SK-N-SH (cell line): ENCODE data around the gene COL25A1. TPM values are rescaled to one million over a fixed set of nuclear protein-coding genes. Genes with fewer than 3 reads are reported as not detected.

Experiments
- CTCF ChIA-PET: fragments of 300-600, 350-600 bp; formaldehyde crosslinking; extraction: SDS; loops from one replicate; lab custom pipeline; 2021; lab: Yijun Ruan, JAX
- POLR2A ChIA-PET: fragments of 350-600 bp; sonication (Branson Sonifier 250); formaldehyde crosslinking; extraction: SDS; loops from one replicate; lab custom pipeline; 2020; ENCODE audit warnings: antibody characterized with exemption, inconsistent platforms; lab: Yijun Ruan, JAX
- DNase-seq: peaks from one replicate; pipeline ENCODE4 v3.0.0; 2012
- H2AFZ ChIP-seq: fragments of 200-600 bp; sonication (generic); 2 replicates; pipeline ENCODE4 v1.8.1; 2016; ENCODE audit warnings: antibody characterized with exemption, mild to moderate bottlenecking, low read depth
- H3F3A ChIP-seq: fragments of 200-600 bp; sonication (generic); replicated peaks from 2 replicates; pipeline ENCODE3; 2016; ENCODE audit warnings: antibody characterized with exemption, mild to moderate bottlenecking; ENCODE audit not compliant: insufficient read depth
- H3K27ac ChIP-seq, 2 experiments: fragments of 200-500 bp in 1 of 2; fragments of 200-600 bp in 1 of 2; sonication (Bioruptor generic) in 1 of 2; sonication (generic), shearing (Covaris generic) in 1 of 2; 2 replicates each; pipeline versions ENCODE4 v1.5.1 to v1.6.1; 2014 to 2016; ENCODE audit warnings: low read depth in 2 of 2, inconsistent platforms in 1 of 2, low read length in 1 of 2, mild to moderate bottlenecking in 1 of 2, mixed read lengths in 1 of 2
- H3K27me3 ChIP-seq: fragments of 200-600 bp; sonication (generic), shearing (Covaris generic); 2 replicates; pipeline ENCODE4 v1.6.1; 2016; ENCODE audit warnings: mixed run types; ENCODE audit not compliant: insufficient read depth
- H3K36me3 ChIP-seq, 2 experiments: fragments of 200-500 bp in 1 of 2; fragments of 200-600 bp in 1 of 2; sonication (Bioruptor generic) in 1 of 2; sonication (generic) in 1 of 2; replicated peaks in 1 of 2; 2 replicates each; pipeline versions ENCODE3 to v1.5.1; 2014 to 2016; ENCODE audit warnings: low read length in 1 of 2, mild to moderate bottlenecking in 1 of 2; ENCODE audit not compliant: insufficient read depth in 2 of 2, control insufficient read depth in 1 of 2
- H3K4me1 ChIP-seq, 2 experiments: fragments of 200-500 bp in 1 of 2; fragments of 200-600 bp in 1 of 2; sonication (Bioruptor generic) in 1 of 2; sonication (generic), shearing (Covaris generic) in 1 of 2; 2 replicates each; pipeline versions ENCODE4 v1.5.1 to v1.6.1; 2014 to 2016; ENCODE audit warnings: low read depth in 1 of 2, low read length in 1 of 2, mixed run types in 1 of 2; ENCODE audit not compliant: insufficient read depth in 2 of 2, control insufficient read depth in 1 of 2
- H3K4me2 ChIP-seq: fragments of 200-600 bp; sonication (generic), shearing (Covaris generic); 2 replicates; pipeline ENCODE4 v1.6.1; 2017; ENCODE audit warnings: mixed run types
- H3K4me3 ChIP-seq, 2 experiments: fragments of 200-500 bp in 1 of 2; fragments of 200-600 bp in 1 of 2; sonication (Bioruptor generic) in 1 of 2; sonication (generic), shearing (Covaris generic) in 1 of 2; 2 replicates each; pipeline versions ENCODE4 v1.5.1 to v1.8.1; 2014 to 2016; ENCODE audit warnings: low read depth in 2 of 2, inconsistent platforms in 1 of 2, low read length in 1 of 2, mild to moderate bottlenecking in 1 of 2, mixed read lengths in 1 of 2, moderate library complexity in 1 of 2
- H3K79me2 ChIP-seq: fragments of 200-600 bp; sonication (generic); 2 replicates; pipeline ENCODE4 v1.8.1; 2017; ENCODE audit warnings: mild to moderate bottlenecking; ENCODE audit not compliant: insufficient read depth
- H3K9ac ChIP-seq: fragments of 200-600 bp; sonication (generic); 2 replicates; pipeline ENCODE4 v1.6.1; 2017; ENCODE audit warnings: mixed run types
- H3K9me2 ChIP-seq: fragments of 200-600 bp; sonication (generic); 2 replicates; pipeline ENCODE4 v1.6.1; 2017; ENCODE audit warnings: mixed run types
- H3K9me3 ChIP-seq: fragments of 200-600 bp; sonication (generic); 2 replicates; pipeline ENCODE4 v1.6.1; 2017; ENCODE audit warnings: mixed run types, mild to moderate bottlenecking, moderate library complexity
- H4K20me1 ChIP-seq: fragments of 200-600 bp; sonication (generic); 2 replicates; pipeline ENCODE4 v1.6.1; 2017; ENCODE audit warnings: mild to moderate bottlenecking, mixed run types; ENCODE audit not compliant: insufficient read depth
- CHD2 ChIP-seq: fragments of 150-350 bp; IDR thresholded peaks from 2 replicates; pipeline ENCODE4 v1.6.1; 2018; ENCODE audit warnings: low read length; ENCODE audit not compliant: partially characterized antibody
- FOSL2 ChIP-seq: IDR thresholded peaks from 2 replicates; pipeline ENCODE4 v1.4.0; 2012; ENCODE audit warnings: low read depth, mild to moderate bottlenecking, moderate library complexity, borderline replicate concordance
- GABPA ChIP-seq: IDR thresholded peaks from 2 replicates; pipeline ENCODE4 v1.4.0; 2012; ENCODE audit warnings: low read depth, mild to moderate bottlenecking
- GATA2 ChIP-seq: sonication (generic); formaldehyde crosslinking; IDR thresholded peaks from 2 replicates; pipeline ENCODE4 v1.5.0; 2020; ENCODE audit warnings: mild to moderate bottlenecking, missing genetic modification reagents
- MEF2A ChIP-seq: IDR thresholded peaks from 2 replicates; pipeline ENCODE4 v1.4.0; 2012; ENCODE audit warnings: low read depth, borderline replicate concordance
- NFIC ChIP-seq: IDR thresholded peaks from 2 replicates; pipeline ENCODE4 v1.4.0; 2012; ENCODE audit warnings: borderline replicate concordance
- PBX3 ChIP-seq: IDR thresholded peaks from 2 replicates; pipeline ENCODE4; 2012
- RAD21 ChIP-seq: IDR thresholded peaks from 2 replicates; pipeline ENCODE4 v1.6.1; 2012; ENCODE audit warnings: mild to moderate bottlenecking, low read length
- RXRA ChIP-seq: IDR thresholded peaks from 2 replicates; pipeline ENCODE4 v1.4.0; 2012; ENCODE audit warnings: low read depth, mild to moderate bottlenecking, borderline replicate concordance
- TAF1 ChIP-seq: IDR thresholded peaks from 2 replicates; pipeline ENCODE4 v1.6.1; 2012; ENCODE audit warnings: low read depth, mild to moderate bottlenecking, low read length, moderate library complexity, borderline replicate concordance
- TCF12 ChIP-seq: IDR thresholded peaks from 2 replicates; pipeline ENCODE4 v1.4.0; 2012
- YY1 ChIP-seq: IDR thresholded peaks from 2 replicates; pipeline ENCODE4 v1.4.0; 2012; ENCODE audit warnings: low read depth, mild to moderate bottlenecking
- WGBS: methylation state at CpG from one replicate; pipeline ENCODE4 v1.1.6; 2017; ENCODE audit warnings: low lambda C conversion rate; 5-methylcytosine and 5-hydroxymethylcytosine counted together
- polyA plus RNA-seq, 3 experiments: library from polyadenylated mRNA; depleted of rRNA; stranded (reverse); fragments of >200 nt; gene quantifications; 2 replicates each; pipeline ENCODE4 v1.2.3, GENCODE V29; 2012
- TF ChIP-seq, protein P1 (sequence below): IDR thresholded peaks from 2 replicates; pipeline ENCODE4 v1.6.1; 2012; ENCODE audit warnings: mild to moderate bottlenecking, low read depth, low read length, moderate library complexity
- TF ChIP-seq, protein P2 (sequence below): IDR thresholded peaks from 2 replicates; pipeline ENCODE4 v1.4.0; 2012; ENCODE audit warnings: low read depth

COL25A1 gene
- polyA plus RNA-seq, 1 of the 3 experiments (the other 2 are of a cell fraction) = not detected

DNA sequence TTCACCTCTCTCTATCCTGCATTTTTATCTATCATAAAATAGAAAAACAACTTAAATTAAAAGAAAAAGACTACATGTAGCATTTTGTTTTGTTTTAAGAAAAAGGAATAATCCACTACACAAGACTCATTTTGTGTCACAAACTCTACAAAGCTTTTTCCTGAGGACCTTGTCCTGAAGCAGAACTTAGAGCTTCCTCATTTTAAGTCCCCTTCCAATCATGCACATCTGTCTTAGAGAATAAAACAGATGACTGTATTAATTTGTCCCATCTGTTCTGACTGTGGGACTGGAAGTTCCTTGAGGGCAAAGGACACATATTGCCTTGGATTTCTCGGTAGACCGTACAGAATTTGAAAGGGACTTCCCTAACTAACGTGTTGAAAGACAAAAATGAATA, 218.5 kb downstream of the COL25A1 start:
- ChIA-PET CTCF (no interaction called here), POLR2A (no interaction called here)
- H3F3A ChIP-seq = no peaks in the 10 kb centered on the region
- no peak overlapping the region for H3K27ac ChIP-seq
- H3K4me1 ChIP-seq = no peaks in the 10 kb centered on the region
- 0% methylated on average over 3 of the region's 3 CpGs for WGBS
- H2AFZ ChIP-seq = no peak overlapping the region
- H3K4me2 ChIP-seq = no peak overlapping the region
- no peak for DNase-seq
- H3K9me3 ChIP-seq = no peaks in the 10 kb centered on the region
- TF ChIP-seq, protein P1, sequence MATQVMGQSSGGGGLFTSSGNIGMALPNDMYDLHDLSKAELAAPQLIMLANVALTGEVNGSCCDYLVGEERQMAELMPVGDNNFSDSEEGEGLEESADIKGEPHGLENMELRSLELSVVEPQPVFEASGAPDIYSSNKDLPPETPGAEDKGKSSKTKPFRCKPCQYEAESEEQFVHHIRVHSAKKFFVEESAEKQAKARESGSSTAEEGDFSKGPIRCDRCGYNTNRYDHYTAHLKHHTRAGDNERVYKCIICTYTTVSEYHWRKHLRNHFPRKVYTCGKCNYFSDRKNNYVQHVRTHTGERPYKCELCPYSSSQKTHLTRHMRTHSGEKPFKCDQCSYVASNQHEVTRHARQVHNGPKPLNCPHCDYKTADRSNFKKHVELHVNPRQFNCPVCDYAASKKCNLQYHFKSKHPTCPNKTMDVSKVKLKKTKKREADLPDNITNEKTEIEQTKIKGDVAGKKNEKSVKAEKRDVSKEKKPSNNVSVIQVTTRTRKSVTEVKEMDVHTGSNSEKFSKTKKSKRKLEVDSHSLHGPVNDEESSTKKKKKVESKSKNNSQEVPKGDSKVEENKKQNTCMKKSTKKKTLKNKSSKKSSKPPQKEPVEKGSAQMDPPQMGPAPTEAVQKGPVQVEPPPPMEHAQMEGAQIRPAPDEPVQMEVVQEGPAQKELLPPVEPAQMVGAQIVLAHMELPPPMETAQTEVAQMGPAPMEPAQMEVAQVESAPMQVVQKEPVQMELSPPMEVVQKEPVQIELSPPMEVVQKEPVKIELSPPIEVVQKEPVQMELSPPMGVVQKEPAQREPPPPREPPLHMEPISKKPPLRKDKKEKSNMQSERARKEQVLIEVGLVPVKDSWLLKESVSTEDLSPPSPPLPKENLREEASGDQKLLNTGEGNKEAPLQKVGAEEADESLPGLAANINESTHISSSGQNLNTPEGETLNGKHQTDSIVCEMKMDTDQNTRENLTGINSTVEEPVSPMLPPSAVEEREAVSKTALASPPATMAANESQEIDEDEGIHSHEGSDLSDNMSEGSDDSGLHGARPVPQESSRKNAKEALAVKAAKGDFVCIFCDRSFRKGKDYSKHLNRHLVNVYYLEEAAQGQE = no peak
- TF ChIP-seq RXRA = no peak
- TF ChIP-seq CHD2 = no peak
- TF ChIP-seq NFIC = no peak
- no peak for TF ChIP-seq YY1
- no peak for TF ChIP-seq GATA2 (CRISPR knock-in tag)
- TF ChIP-seq FOSL2 = no peak
- no peak for TF ChIP-seq RAD21
- TF ChIP-seq, protein P2, sequence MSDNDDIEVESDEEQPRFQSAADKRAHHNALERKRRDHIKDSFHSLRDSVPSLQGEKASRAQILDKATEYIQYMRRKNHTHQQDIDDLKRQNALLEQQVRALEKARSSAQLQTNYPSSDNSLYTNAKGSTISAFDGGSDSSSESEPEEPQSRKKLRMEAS = no peak
- TF ChIP-seq PBX3 = no peak
- peaks cover 13% of the 10 kb centered on the region; the same call in 1 of the 2 replicates for H3K27me3 ChIP-seq
- no peak overlapping the region for H3K9ac ChIP-seq
- no peak overlapping the region for H3K4me3 ChIP-seq
- H4K20me1 ChIP-seq = no peaks in the 10 kb centered on the region
- no peaks in the 10 kb centered on the region for H3K79me2 ChIP-seq
- H3K9me2 ChIP-seq = no peaks in the 10 kb centered on the region
- no peaks in the 10 kb centered on the region for H3K36me3 ChIP-seq

- H3K9me3 ChIP-seq = no peaks in the 10 kb centered on the region
- H2AFZ ChIP-seq = no peak overlapping the region
- no peak overlapping the region for H3K9ac ChIP-seq
- H3K27me3 ChIP-seq = no peaks in the 10 kb centered on the region
- ChIA-PET CTCF (no interaction called here), POLR2A (no interaction called here)
- no peak for DNase-seq
- H3K9me2 ChIP-seq = no peaks in the 10 kb centered on the region
- no peak overlapping the region for H3K4me3 ChIP-seq
- H3K79me2 ChIP-seq = no peaks in the 10 kb centered on the region
- H3K36me3 ChIP-seq = no peaks in the 10 kb centered on the region
- H3K27ac ChIP-seq = no peak overlapping the region
- WGBS = 13% methylated on average over 4 of the region's 4 CpGs
- H3K4me2 ChIP-seq = no peak overlapping the region
- H4K20me1 ChIP-seq = no peaks in the 10 kb centered on the region
- H3F3A ChIP-seq = no peaks in the 10 kb centered on the region
- TF ChIP-seq GABPA (no peak), GATA2 (CRISPR knock-in tag) (no peak), MEF2A (no peak), TAF1 (no peak), TCF12 (no peak), FOSL2 (no peak), RAD21 (no peak)
- TF ChIP-seq, protein P1 = no peak
- H3K4me1 ChIP-seq = no peaks in the 10 kb centered on the region
Observed at GRCh38 chr4:109079731-109080130, 222.7 kb downstream of the COL25A1 start.
